ENCODE measurements around the gene AIFM1. TPM values are rescaled to one million over a fixed set of nuclear protein-coding genes. Genes with fewer than 3 reads are reported as not detected.

AIFM1 gene
- total and polyA plus RNA-seq, 2 experiments from 2014 or later: 29.6 to 47.3 TPM

DNA sequence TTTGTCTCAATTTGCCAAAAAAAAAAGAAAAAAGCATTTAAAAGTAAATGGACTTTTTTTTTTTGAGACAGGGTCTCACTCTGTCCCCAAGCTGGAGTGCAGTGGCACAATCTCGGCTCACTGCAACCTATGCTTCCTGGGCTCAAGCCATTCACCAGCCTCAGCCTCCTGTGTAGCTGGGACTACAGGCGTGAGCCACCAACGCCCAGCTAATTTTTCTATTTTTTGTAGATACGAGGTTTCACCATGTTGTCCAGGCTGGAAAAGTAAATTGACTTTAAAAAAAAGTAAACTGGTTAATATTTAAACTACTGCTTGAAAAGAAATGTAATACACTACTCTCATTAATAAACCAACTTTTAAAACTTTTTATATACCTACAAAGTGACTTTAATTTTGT is 5.9 kb downstream of the AIFM1 start (continued):
- TF ChIP-seq STAT1 (IDR thresholded peaks at IDR 0.05; ENCODE audit: unreplicated experiment): no peak
- TF ChIP-seq CTCF (conservative IDR thresholded peaks at IDR 0.05; ENCODE audit: low read depth in 2 of 2): no peak

- TF ChIP-seq ZNF114 (CRISPR knock-in tag; IDR thresholded peaks at IDR 0.05) (no peak), CREB1 (CRISPR knock-in tag; IDR thresholded peaks at IDR 0.05; ENCODE audit: low read depth) (no peak), STAT1 (IDR thresholded peaks at IDR 0.05; ENCODE audit: unreplicated experiment) (no peak), CTCF (conservative IDR thresholded peaks at IDR 0.05; ENCODE audit: low read depth in 2 of 2) (no peak), ZNF331 (CRISPR knock-in tag; IDR thresholded peaks at IDR 0.05; ENCODE audit: low read depth) (no peak)
- H3K9me3 Mint-ChIP-seq: no peaks in the 10 kb centered on the region
- no peak overlapping the region for H3K4me3 Mint-ChIP-seq
Measured at GRCh38 chrX:130158311-130158710, 7.3 kb downstream of the AIFM1 start.

GRCh38 chrX:130155564-130155963 is 10.1 kb downstream of the AIFM1 start:
- H3K4me1 Mint-ChIP-seq: no peaks in the 10 kb centered on the region
- H2AFZ ChIP-seq: no peak overlapping the region
- no peak for TF ChIP-seq CTCF (conservative IDR thresholded peaks at IDR 0.05; ENCODE audit: low read depth in 2 of 2)
- H3K27me3 Mint-ChIP-seq (ENCODE audit: insufficient read depth, low read depth, poor library complexity): no peaks in the 10 kb centered on the region
- ATAC-seq (no peak), DNase-seq (ENCODE audit: low spot score) (no peak)
- no peaks in the 10 kb centered on the region for H3K9me2 ChIP-seq (ENCODE audit: insufficient read depth)
- H3K36me3 ChIP-seq (ENCODE audit: insufficient read depth): no peaks in the 10 kb centered on the region
- no peaks in the 10 kb centered on the region for H3K4me1 ChIP-seq (ENCODE audit: insufficient read depth)
- no peaks in the 10 kb centered on the region for H3F3A ChIP-seq (replicated peaks; ENCODE audit: low read depth)
- no peak overlapping the region for H3K27ac Mint-ChIP-seq
- H3K36me3 Mint-ChIP-seq (ENCODE audit: low read depth): no peaks in the 10 kb centered on the region; the same call in 2 of the 3 replicates
- no peak overlapping the region for H3K27ac ChIP-seq (ENCODE audit: low read depth)
- no peak overlapping the region for H3K4me2 ChIP-seq
- H3K27me3 ChIP-seq (ENCODE audit: insufficient read depth): no peaks in the 10 kb centered on the region
- no peaks in the 10 kb centered on the region; the same call in 1 of the 2 replicates for H4K20me1 ChIP-seq (replicated peaks; ENCODE audit: insufficient read depth)
- no peak overlapping the region for H3K4me3 ChIP-seq
- H3K9me3 Mint-ChIP-seq: no peaks in the 10 kb centered on the region
- H3K4me3 Mint-ChIP-seq: no peak overlapping the region
- peaks cover 5% of the 10 kb centered on the region; the same call in 1 of the 2 replicates for H3K79me2 ChIP-seq (replicated peaks; ENCODE audit: insufficient read depth)

More at GRCh38 chrX:130158311-130158710, 7.3 kb downstream of the AIFM1 start:
- no peaks in the 10 kb centered on the region for H3K27me3 ChIP-seq (ENCODE audit: insufficient read depth)
- Mint-ChIP-seq H3K4me1 (no peaks in the 10 kb centered on the region), H3K27ac (no peak overlapping the region), H3K27me3 (ENCODE audit: insufficient read depth, low read depth, poor library complexity) (no peaks in the 10 kb centered on the region), H3K36me3 (ENCODE audit: low read depth) (no peaks in the 10 kb centered on the region; the same call in 2 of the 3 replicates)
- no peaks in the 10 kb centered on the region; the same call in 1 of the 2 replicates for H4K20me1 ChIP-seq (replicated peaks; ENCODE audit: insufficient read depth)
- H3K27ac ChIP-seq (ENCODE audit: low read depth): no peak overlapping the region
- H3K9me2 ChIP-seq (ENCODE audit: insufficient read depth): no peaks in the 10 kb centered on the region
- H3K4me3 ChIP-seq: no peak overlapping the region
- DNase-seq (ENCODE audit: low spot score) (peak; percentile 3), ATAC-seq (no peak)
- H2AFZ ChIP-seq: no peak overlapping the region
- H3K4me2 ChIP-seq: no peak overlapping the region
- H3K79me2 ChIP-seq (replicated peaks; ENCODE audit: insufficient read depth): peaks cover 30% of the 10 kb centered on the region
- no peaks in the 10 kb centered on the region for H3F3A ChIP-seq (replicated peaks; ENCODE audit: low read depth)
- no peaks in the 10 kb centered on the region for H3K4me1 ChIP-seq (ENCODE audit: insufficient read depth)
- H3K36me3 ChIP-seq (ENCODE audit: insufficient read depth): no peaks in the 10 kb centered on the region

Data from GM23338 (cell line).